HG03521 (cell line): ENCODE results near the gene VAT1.
"Not testable (repeated sequence)": the region's sequence is repeated elsewhere in the genome, so short reads cannot be mapped to it uniquely, and the experiment has no call there.

Experiments
- ATAC-seq: cut with Tn5 transposase; IDR thresholded peaks from one replicate; pipeline ENCODE4 v1.9.1; 2021; ENCODE audit warnings: mild to moderate bottlenecking, moderate library complexity; ENCODE audit not compliant: unreplicated experiment

The VAT1 gene

DNA sequence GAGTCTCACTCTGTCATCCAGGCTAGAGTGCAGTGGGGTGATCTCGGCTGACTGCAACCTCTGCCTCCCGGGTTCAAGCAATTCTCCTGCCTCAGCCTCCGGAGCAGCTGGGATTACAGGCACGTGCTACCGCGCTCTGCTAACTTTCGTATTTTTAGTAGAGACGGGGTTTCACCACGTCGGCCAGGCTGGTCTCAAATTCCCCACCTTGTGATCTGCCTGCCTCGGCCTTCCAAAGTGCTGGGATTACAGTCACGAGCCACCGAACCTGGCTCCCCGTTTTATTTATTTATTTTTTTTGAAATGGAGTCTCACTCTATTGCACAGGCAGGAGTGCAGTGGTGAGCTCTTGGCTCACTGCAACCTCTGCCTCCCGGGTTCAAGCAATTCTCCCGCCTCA is 46.5 kb downstream of the VAT1 start:
- not testable (repeated sequence) for ATAC-seq

DNA sequence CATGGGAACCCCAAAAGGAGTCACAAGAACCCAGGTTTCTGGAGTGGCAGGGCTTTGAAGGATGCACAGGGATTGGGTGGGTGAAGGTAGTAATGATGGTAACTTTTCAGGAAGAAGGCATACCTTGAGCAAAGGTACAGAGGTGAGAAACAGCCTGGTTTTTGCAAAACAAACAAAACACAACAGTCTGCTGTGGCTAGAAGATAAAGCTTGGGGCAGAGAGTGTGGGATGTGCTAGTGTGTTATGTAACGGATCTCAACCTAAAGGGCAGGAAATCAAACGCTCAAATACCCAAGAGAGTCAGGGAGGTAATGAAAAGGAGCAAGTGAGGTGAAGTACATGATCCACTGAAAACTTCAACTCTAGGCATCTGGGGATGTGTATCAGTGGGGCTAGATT is 46.9 kb downstream of the VAT1 start:
- ATAC-seq: no peak

DNA sequence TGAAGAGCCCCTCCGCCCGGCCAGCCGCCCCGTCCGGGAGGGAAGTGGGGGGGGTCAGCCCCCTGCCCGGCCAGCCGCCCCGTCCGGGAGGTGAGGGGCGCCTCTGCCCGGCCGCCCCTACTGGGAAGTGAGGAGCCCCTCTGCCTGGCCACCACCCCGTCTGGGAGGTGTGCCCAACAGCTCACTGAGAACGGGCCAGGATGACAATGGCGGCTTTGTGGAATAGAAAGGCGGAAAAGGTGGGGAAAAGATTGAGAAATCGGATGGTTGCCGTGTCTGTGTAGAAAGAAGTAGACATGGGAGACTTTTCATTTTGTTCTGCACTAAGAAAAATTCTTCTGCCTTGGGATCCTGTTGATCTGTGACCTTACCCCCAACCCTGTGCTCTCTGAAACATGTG is 48.9 kb downstream of the VAT1 start:
- ATAC-seq: not testable (repeated sequence)

DNA sequence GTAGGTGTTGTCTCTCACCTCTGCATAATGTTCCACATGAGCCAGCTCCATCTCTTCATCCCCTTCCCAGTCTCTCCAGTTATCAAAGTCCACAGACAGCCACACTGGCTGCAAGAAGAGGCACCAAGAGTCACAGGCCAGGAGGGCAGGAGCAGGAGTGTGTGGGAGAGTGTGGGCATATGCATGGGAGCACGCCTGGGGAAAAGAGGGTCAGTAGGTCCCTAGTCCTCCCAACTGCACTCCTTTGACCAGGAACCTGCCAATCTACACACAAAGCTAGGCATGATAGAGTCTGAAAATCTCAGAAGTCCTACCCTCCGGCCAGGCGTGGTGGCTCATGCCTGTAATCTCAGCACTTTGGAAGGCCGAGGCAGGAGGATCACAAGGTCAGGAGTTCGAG is 50.6 kb downstream of the VAT1 start:
- no peak for ATAC-seq

DNA sequence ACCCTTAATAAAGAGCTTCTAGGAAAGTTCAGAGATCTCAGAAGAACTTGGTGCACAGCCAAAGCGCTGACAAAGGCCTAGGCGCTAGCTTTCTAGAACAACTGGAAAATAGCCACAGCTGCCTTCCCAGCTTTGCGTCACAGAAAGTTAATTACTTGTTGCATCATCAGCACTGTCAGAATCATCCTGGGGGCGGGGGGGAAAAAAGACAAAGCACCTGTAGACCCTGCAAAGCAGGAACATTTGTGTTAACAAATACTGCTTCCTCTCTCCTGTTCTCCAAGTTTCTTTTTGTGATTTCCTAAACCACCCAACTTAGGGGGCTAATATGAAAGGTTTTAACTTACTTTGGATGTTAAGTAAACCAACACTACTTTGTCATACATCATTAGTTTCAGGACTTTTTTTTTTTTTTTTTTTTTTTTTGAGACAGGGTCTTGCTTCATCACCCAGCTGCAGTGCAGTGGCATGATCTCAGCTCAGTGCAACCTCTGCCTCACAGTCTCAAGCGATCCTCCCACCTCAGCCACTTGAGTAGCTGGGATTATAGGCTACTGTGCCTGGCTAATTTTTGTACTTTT is 53.1 kb downstream of the VAT1 start:
- ATAC-seq: no peak

DNA sequence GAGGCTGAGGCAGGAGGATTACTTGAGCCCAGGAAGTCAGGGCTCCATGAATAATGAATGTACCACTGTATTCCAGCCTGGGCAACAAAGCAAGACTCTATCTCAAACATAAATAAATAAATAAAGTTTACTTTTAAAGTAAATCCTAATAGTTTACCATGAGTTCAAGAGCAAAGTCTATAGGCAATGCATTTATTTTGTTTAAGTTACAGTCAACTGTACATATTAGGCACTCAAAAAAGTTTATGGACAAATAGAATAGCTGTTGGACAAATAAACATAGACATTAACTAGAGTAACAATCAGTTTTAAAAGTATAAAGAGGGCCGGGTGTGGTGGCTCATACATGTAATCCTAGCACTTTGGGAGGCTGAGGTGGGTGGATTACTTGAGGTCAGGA is 54.3 kb downstream of the VAT1 start:
- no peak for ATAC-seq
